Adipose tissue (tissue), 3 donors: Measurements from ENCODE around the gene BUD23. TPM values are rescaled to one million over a fixed set of nuclear protein-coding genes. Genes with fewer than 3 reads are reported as not detected.
"Not testable (repeated sequence)": the region's sequence is repeated elsewhere in the genome, so short reads cannot be mapped to it uniquely, and the experiment has no call there.

ENCODE experiments used
- H3K27ac ChIP-seq: one replicate; pipeline ENCODE4 v1.5.1; 2013; ENCODE audit warnings: low read depth, low read length
- WGBS, 3 donors: extraction: QIAGEN DNeasy Blood & Tissue Kit; methylation state at CpG; one replicate each; pipeline ENCODE4 v1.1.7; 2013; 5-methylcytosine and 5-hydroxymethylcytosine counted together
- polyA plus RNA-seq, 3 donors: library from polyadenylated mRNA; stranded (reverse); fragments of 200-250 nt; gene quantifications; one replicate each; pipeline ENCODE4 v1.2.3, GENCODE V29; 2013
- donor health status: healthy with polysubstance abuse.
- donor health status: Bipolar disorder and iron deficiency.
- donor health status: healthy.

The BUD23 gene
- polyA plus RNA-seq, 3 donors: 40.7 to 65.8 (median 46.4) TPM

DNA sequence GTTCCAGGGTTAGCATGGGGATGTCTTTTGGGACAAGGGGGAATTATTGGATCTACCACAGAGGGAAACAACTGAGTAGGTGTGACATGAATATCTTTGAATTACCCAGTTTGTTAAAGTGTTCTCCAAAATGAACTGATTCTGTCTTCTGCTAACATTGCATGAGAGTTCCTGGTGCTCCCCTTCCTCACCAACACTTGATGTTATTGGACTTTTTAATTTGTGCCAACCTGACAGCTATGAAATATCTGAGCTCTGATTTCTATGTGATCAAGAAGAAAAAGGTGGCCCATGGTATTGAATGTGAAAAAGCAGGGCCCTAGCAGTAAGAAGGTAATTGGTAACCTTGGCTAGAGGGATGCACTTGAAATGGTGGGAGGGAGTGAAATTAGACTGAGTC, 20.4 kb upstream of the BUD23 start:
- no peak overlapping the region for H3K27ac ChIP-seq

DNA sequence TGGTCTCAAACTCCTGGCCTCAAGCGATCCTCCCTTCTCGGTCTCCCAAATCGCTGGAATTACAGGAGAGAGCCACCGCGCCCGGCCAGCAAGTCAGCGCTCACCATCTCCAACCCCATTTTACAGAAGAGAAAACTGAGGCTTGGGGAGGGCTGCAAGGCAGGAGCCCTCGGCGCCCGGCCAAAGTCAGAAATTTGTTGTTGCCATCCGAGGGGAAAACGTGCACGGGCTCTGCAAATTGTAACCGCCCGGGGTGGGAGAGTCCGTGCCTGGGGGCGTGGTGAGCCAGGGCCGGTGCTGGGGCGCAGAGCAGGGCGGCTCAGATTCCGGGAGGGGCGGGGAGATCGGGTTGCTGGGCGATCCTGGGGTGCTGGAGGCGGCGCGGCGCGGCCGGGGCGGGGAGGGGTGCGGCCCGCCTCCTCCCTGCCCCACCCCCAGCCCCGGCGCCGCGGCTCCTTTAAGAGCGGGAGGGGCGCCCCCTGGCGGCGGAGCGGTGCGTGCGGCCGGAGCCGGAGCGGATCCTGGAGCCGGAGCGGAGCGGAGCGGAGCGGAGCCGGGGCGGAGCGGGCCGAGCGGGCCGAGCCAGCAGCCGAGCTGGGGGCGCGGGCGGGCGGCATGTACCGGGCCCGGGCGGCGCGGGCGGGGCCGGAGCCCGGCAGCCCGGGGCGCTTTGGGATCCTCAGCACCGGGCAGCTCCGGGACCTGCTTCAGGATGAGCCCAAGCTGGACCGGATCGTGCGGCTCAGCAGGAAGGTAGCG, 15.9 kb upstream of the BUD23 start, which contains the start of gene VPS37D:
VPS37D (plus strand) TSS at position 488 of the 759 bp plus-strand sequence; CDS start at position 616, 128 bp downstream.
- WGBS, 3 donors: 3 to 6% (median 5%) methylated on average over 48 to 79 of the region's 79 CpGs
- H3K27ac ChIP-seq: no peak within 1 kb of the TSS

DNA sequence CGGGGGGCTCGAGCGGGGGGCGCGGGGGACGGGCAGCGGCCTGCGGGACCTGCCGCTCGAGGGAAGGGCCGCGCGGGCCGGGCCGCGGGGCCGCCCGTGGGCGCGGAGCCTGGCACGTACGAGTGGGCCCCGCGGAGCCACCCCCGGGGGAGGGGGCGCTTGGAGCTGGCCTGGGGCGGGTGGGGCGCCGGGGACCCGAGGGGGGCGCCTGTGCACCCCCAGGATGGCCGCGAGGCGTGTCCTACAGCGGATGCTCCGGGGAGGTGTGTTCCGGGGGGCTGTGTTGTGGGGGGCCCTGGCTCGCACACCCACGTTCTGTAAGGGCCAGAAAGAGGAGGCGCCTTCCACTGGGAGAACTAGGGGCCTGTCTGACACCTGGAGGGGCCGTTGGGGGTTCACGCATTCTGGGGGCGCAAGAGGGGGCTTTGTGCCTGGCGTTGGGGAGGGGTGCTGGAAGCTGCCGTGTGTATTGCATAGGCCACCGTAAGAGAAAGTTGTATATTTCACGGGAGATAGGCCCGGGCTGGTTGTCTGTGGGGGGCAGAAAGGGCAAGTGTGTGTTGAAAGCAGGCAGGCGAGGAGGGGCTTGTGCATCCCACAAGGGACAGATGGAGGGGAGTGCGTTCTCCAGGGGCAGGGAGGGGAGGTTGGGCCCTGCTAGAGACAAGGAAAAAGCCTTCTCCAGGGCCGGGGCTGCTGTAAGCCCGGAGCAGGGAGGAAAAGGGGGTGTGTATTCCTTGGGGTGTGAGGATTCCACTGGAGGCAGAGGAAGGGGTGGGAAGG, 15.1 kb upstream of the BUD23 start:
- WGBS, 3 donors: 2 to 3% (median 3%) methylated on average over 24 to 52 of the region's 52 CpGs
- H3K27ac ChIP-seq: no peak overlapping the region

DNA sequence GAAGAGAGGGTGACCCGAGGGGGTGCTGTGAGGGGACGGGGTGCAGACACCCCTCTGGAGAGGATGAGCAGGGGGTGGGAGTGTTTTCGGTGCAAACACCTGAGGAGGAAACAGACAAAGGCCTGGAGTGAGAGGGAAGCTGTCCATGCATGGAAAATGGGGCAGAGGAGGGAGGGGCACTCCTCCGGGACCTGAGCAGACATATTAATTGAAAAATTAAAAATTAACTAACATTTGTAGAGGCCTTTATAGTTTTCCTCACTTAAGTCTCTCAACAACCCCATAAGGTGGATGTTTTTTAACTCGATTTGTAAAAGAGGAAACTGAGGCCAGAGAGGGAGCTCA, 14.5 kb upstream of the BUD23 start:
- no peak overlapping the region for H3K27ac ChIP-seq
- 16 to 29% (median 28%) methylated on average over 5 of the region's 5 CpGs for WGBS, 3 donors

DNA sequence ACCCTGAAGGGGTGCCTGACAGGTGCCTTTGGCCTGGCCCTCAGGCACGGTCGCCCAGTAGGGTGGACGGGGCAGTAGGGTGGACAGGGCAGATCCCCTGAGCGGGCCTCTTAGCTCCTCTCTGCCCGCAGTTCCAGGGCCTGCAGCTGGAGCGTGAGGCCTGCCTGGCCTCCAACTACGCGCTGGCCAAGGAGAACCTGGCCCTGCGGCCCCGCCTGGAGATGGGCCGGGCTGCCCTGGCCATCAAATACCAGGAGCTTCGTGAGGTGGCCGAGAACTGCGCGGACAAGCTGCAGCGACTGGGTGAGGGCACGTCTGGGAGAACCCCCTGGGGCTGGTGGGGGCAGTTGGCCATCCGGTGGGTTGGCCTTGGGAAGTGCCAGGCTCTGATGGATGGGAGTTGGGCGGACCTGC, 14.1 kb upstream of the BUD23 start:
- WGBS, 3 donors: 43 to 76% (median 67%) methylated on average over 19 of the region's 19 CpGs
- H3K27ac ChIP-seq: no peak overlapping the region

DNA sequence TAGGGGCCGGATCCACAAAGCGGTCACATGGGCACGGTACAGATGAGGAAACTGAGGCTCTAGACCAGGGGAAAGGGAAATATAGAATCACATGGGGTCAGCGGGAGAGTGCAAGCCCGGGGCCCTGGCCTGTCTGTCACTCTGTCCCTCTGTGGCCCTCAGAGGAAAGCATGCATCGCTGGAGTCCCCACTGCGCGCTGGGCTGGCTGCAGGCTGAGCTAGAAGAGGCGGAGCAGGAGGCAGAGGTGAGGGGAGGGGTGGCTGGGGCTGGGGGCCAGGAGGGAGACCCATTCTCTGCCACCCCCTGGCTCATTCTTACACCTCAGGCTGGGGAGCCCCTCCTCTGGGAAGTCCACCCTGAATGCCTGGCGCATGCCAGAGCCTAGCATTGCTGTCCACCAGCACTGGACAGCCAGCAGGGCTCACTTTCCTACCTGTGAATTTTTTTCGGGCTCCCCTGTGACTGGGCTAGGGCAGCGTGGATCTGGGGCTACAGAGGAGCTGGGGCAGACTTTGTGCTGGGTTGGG, 13.5 kb upstream of the BUD23 start:
- WGBS, 3 donors: 81 to 86% (median 84%) methylated on average over 12 of the region's 12 CpGs
- H3K27ac ChIP-seq: no peak overlapping the region

DNA sequence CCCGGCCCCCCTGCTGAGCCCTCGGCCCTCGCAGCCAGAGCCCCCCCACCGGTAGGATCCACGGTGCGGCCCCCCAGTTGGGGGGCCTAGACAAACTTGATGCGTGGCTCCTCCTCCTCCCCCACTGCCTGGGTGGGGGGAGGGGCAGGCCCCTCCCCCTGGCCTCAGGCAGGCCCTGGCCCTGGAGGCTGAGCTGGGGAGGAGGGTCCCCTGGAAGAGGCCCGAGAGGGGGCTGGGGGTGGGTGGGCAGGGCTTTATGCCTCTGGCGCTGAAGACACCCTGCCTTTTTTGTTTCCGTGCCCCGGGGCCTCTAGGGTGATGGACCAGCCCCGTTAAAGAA, 12.1 kb upstream of the BUD23 start:
- no peak overlapping the region for H3K27ac ChIP-seq
- 37 to 71% (median 40%) methylated on average over 4 to 12 of the region's 12 CpGs for WGBS, 3 donors

DNA sequence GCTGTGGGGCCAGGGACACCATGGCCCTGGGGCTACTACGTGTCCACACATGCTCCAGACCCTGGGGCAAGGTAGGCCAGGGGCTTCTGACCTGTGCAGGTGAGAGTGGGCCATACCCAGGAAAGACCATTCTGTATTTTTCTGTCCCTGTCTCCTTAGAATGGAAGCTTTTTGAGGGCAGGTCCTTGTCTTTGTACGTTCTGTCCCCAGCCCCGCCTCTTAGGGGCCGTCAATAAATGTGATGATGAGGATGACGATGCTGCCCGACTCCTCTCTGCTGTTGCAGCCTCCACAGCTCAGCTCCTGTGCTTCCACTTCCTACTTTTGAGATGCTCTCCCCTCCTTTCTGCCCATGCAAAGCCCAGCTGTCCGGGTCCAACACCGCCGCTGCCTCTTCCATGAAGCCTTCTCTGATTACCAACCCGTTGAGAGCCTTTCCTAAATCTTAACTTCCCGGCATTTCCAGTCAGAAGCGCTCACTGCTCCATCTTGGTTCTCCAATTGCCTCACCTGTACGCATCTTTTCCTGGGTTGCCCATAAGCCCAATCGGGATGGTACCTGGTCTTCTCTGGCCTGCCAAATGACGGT, 11.4 kb upstream of the BUD23 start:
- WGBS, 3 donors: 89 to 92% (median 89%) methylated on average over 15 of the region's 15 CpGs

DNA sequence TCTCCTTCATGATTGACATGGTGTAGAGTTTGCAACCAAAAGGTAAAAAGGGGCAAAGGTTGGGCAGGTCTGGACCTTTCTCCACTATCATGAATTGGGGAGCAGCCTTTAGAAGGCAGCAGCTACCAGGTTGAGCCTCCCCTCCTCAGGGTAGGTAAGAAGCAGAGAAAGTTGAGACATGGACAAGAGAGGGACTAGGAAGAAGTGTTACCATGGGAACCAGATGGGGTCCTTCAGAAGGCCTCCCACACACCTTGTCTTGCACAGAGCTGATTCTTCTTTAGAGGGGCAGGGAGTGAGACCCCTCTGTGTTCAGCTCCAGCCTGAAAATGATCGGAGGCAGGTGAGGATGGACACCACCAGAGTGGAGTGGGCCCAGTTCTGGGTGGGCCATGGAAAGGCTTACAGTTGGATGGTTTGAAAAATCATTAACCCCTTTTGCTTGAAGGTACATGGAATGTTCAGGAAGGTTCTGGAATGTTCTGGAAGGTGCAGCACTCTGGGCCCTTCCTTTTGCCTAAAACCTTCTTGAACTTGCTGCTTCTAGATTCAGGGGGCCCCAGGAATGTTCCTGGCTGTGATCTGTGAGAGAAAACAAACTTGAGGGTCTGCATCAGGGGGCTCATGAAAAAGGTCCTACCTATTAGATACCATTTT, 8.8 kb upstream of the BUD23 start:
- 86 to 96% (median 93%) methylated on average over 1 of the region's 1 CpG for WGBS, 3 donors
- no peak overlapping the region for H3K27ac ChIP-seq

More for the DNA sequence above, 11.4 kb upstream of the BUD23 start:
- H3K27ac ChIP-seq: no peak overlapping the region

DNA sequence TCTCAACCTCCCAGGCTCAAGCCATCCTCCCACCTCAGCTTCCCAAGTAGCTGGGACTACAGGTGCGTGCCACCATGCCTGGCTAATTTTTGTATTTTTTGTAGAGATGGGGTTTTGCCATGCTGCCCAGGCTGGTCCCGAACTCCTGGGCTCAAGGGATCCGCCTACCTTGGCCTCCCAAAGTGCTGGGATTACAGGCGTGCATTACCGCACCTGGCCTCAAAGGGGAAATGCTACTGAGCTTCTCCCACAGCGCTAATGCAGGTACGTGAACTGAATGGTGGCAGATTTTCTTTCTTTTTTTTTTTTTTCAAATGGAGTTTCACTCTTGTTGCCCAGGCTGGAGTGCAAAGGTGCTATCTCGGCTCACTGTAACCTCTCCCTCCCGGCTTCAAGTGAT, 7.3 kb upstream of the BUD23 start:
- 81 to 85% (median 83%) methylated on average over 9 of the region's 9 CpGs for WGBS, 3 donors
- not testable (repeated sequence) for H3K27ac ChIP-seq

DNA sequence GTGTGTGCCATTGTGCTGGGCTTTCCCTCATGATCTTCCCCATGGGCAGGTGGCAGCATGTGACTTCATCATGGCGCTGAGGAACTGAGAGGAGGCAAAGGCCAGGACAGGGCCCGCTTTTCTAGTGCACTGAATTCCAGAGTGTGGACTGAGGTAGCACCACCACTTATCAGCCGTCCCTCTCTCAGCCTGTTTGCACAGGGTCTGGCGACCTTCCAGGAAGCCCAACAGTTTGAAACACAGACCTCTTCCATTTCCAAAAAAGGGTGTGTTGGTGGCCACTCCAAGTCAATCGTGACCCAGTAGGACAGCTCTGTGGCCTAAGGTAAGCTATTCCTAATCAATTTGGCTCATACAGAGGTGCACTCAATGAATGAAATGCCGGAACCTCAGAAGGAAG, 4.5 kb upstream of the BUD23 start:
- H3K27ac ChIP-seq: no peak overlapping the region
- WGBS, 3 donors: 63 to 94% (median 90%) methylated on average over 6 of the region's 6 CpGs

DNA sequence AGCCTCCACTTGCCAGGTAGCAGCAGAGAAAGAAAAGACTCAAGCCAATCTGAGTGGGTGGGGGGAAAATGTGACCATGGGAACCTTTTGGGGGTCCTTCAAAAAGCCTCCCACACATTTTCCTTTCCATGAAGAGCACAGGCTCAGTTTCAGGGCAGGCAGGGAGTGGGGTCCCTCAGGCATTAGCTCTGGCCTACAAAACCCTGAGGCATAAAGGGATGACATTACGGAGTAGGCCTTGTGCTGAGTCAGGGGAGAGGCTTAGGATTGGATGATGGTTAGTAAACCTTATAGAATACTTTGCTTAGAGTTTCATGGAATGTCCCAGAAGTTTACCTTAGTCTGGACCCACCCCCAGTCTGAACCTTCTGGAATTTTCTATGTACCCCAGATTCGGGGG, 3.7 kb upstream of the BUD23 start:
- H3K27ac ChIP-seq: no peak overlapping the region
- 86 to 88% (median 87%) methylated on average over 2 of the region's 2 CpGs for WGBS, 3 donors

DNA sequence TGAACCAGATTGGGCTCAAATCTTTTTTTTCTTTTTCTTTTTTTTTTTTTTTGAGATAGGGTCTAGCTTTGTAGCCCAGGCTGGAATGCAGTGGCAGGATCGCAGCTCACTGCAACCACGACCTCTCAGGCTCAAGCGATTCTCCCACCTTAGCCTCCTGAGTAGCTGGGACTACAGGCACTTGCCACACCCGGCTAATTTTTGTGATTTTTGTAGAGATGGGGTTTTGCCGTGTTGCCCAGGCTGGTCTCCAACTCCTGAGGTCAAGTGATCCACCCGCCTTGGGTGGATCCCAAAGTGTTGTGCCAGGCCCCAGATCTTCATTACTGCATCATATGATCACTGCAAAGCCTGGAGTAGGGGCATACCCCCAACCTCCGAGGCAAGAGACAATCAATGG, 2.9 kb upstream of the BUD23 start:
- 76 to 88% (median 80%) methylated on average over 7 of the region's 7 CpGs for WGBS, 3 donors
- no peak overlapping the region for H3K27ac ChIP-seq

DNA sequence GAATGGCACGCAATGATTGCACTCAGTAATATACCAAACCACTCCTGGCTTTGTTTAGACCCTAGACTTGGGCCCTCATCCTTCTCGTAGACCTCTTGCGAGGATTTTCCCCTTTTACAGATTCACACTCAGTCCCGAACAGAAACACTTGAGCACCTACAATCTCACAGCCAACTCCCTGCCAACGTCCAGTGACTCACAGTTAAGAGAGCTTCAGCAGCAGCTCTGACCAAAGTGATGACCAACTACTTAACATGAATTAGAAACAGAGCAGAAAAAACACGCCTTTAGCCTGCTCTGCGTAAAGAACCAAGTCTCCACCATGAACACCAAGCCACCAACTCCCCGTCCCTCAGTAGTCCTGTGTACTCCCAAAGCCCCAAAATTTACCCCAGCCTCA, 2.4 kb upstream of the BUD23 start:
- H3K27ac ChIP-seq: no peak overlapping the region
- 78 to 83% (median 83%) methylated on average over 8 of the region's 8 CpGs for WGBS, 3 donors

DNA sequence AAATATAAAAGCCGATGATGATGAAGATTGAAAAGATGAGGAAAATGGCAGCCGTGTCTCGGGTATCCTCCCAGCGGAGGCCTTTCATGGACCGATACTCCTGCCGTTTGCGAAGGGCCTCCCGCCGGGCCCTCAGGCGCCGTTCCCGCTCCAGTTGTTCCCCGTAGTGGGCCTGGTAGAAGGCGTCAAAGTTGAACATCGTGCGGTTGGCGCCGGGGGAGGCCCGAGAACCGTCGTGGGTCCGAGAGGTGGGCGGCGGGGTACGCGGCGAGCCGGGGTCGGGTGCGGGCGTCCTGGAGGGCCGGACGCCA, 697 bp upstream of the BUD23 start:
- WGBS, 3 donors: 0 to 1% (median 1%) methylated on average over 33 of the region's 33 CpGs
- no peak overlapping the region for H3K27ac ChIP-seq

DNA sequence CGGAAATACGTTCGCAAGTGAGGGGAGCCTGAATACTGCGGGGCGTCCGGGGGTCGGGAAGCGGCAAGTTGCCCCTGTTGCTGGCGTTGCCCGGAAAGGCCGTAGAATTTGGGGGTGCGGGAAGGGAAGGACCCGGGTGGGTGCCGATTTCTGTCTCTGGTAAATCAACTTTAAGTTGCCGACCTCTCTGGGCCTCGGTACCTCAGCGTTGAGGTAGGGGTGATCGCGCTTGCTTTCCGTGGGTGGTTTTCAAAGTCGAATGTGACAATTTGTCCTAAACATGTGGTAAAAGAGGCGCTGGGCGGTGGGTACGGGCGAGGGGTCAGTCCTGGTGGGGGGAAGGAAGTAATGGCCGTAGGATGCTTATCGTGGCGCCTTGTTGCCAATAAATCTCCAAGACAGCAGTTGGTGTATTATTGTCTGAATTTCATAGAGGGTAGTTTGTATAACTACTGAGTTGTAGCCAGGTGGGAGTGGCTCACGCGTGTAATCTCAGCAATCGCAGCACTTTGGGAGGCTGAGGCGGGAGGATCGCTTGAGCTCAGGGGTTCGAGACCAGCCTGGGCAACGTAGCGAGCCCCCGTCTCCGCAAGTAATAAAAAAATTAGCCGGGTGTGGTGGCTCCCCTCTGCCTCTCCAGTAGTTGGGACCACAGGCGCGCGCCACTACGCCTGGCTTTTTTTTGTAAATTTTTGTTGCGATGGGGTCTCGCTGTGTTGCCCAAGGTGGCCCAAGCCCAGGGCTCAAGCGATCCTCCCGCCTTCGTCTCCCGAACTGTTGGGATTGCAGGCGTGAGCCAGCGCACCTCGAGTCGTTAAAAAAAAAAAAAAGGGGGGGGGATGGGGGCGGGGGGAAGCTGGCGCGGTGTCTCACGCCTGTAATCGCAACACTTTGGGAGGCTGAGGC, 644 bp downstream of the BUD23 start:
- H3K27ac ChIP-seq: no peak overlapping the region
- 18 to 29% (median 26%) methylated on average over 56 to 58 of the region's 58 CpGs for WGBS, 3 donors

DNA sequence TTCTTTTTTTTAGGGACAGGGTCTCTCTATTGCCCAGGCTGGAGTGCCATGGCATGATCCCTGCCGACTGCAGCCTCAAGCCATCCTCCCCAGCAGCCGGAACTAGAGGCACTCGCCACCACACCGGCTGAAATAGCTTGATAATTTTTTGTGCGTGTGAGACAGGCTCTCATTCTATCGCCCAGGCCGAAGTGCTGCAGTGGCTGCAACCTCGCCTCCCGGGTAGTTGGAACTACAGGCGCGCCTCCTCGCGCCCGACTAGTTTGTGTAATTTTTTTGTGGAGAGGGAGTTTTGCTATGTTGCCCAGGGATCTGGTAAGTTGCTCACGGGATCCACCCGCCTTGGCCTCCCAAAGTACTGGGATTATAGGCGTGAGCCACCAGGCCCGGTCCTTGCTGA, 1.9 kb downstream of the BUD23 start:
- 94 to 97% (median 95%) methylated on average over 18 of the region's 18 CpGs for WGBS, 3 donors
- H3K27ac ChIP-seq: no peak overlapping the region

DNA sequence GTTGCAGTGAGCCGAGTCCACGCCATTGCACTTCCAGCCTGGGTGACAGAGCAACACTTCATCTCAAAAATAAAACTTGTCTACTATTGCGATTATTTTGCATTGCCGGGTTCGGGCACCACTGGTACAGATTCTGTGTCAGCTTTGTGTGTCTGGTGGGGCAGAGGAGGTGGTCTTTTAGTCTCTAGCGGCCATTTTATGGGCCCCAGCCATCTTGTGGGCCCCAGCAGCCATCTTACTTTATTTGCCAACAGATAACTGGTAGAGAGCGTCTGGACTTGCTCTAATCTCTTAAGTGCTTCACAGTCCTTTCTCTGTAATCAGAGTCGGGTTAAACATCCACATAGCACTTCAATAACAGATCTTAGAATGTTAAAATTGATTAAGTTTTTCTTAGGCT, 4.9 kb downstream of the BUD23 start:
- no peak overlapping the region for H3K27ac ChIP-seq
- WGBS, 3 donors: 89 to 95% (median 93%) methylated on average over 8 of the region's 8 CpGs
